ENCODE data around the gene SCAPER. TPM values are rescaled to one million over a fixed set of nuclear protein-coding genes. Genes with fewer than 3 reads are reported as not detected.

The SCAPER gene
- total and polyA plus RNA-seq, 10 of the 15 experiments (the other 5 are each of a cell fraction or from before 2014, with no cell fraction given), result 1.0 to 7.7 (median 3.9) TPM

GRCh38 chr15:76905013-76905839 lies at the start of gene SCAPER (continued):
- no peak for TF ChIP-seq MEF2A (IDR thresholded peaks at IDR 0.05; ENCODE audit: insufficient read depth, low read depth, low read length)
- TF ChIP-seq USF1 (IDR thresholded peaks at IDR 0.05; ENCODE audit: borderline replicate concordance, extremely low read length, insufficient read depth, low read depth, low read length), result peak; percentile 95
- TF ChIP-seq POLR2AphosphoS2 (IDR thresholded peaks at IDR 0.05; ENCODE audit: low read depth, low read length), result 0 out of 2 replicates have a peak, but pooled peaks have one; percentile 25
- TF ChIP-seq SMARCA5 (IDR thresholded peaks at IDR 0.05), result no peak
- TF ChIP-seq ZZZ3 (IDR thresholded peaks at IDR 0.05; ENCODE audit: control insufficient read depth, insufficient read length, low read depth), result no peak
- TF ChIP-seq RFX5 (IDR thresholded peaks at IDR 0.05; ENCODE audit: low read depth, low read length), result no peak
- TF ChIP-seq ZNF384 (IDR thresholded peaks at IDR 0.05; ENCODE audit: borderline replicate concordance, low read depth, low read length), result no peak
- no peak for TF ChIP-seq EED (IDR thresholded peaks at IDR 0.05; ENCODE audit: low read depth)
- no peak for TF ChIP-seq SREBF2 (IDR thresholded peaks at IDR 0.05; ENCODE audit: low read length)
- TF ChIP-seq SREBF1 (IDR thresholded peaks at IDR 0.05; ENCODE audit: low read length), result no peak
- no peak for TF ChIP-seq SMAD1 (IDR thresholded peaks at IDR 0.05; ENCODE audit: low read depth, partially characterized antibody)
- no peak for TF ChIP-seq STAT1 (conservative IDR thresholded peaks at IDR 0.05)
- no peak for TF ChIP-seq E2F4 (IDR thresholded peaks at IDR 0.05; ENCODE audit: low read depth, low read length)
- 0 out of 2 replicates have a peak, but pooled peaks have one; percentile 16 for TF ChIP-seq MXI1 (IDR thresholded peaks at IDR 0.05; ENCODE audit: low read depth, low read length)
- peak; percentile 90 for TF ChIP-seq NRF1 (conservative IDR thresholded peaks at IDR 0.05; ENCODE audit: low read depth, low read length)
- TF ChIP-seq IKZF2 (IDR thresholded peaks at IDR 0.05), result no peak
- TF ChIP-seq GABPA (IDR thresholded peaks at IDR 0.05; ENCODE audit: low read depth), result no peak
- TF ChIP-seq PRDM15 (CRISPR knock-in tag; IDR thresholded peaks at IDR 0.05), result no peak
- TF ChIP-seq HDAC6 (IDR thresholded peaks at IDR 0.05; ENCODE audit: unreplicated experiment), result no peak
- peak; percentile 90 for TF ChIP-seq RB1 (IDR thresholded peaks at IDR 0.05; ENCODE audit: borderline replicate concordance)

Measured in GM12878 (cell line).